Left ventricle myocardium inferior (tissue), 1 donor: ENCODE data around the gene ANKRD2. TPM values are rescaled to one million over a fixed set of nuclear protein-coding genes. Genes with fewer than 3 reads are reported as not detected.
"Not testable (repeated sequence)": the region's sequence is repeated elsewhere in the genome, so short reads cannot be mapped to it uniquely, and the experiment has no call there.

Source experiments
- DNase-seq: peaks from one replicate; pipeline ENCODE4 v3.0.0-alpha.2; 2020
- H3K27ac ChIP-seq: fragments of 200-600 bp; replicated peaks from 2 replicates; pipeline ENCODE4 v1.8.0; 2021
- H3K27me3 ChIP-seq: fragments of 200-600 bp; 2 replicates; pipeline ENCODE4 v1.8.0; 2021; ENCODE audit warnings: low read depth
- H3K36me3 ChIP-seq: fragments of 200-600 bp; 2 replicates; pipeline ENCODE4 v1.8.0; 2021
- H3K4me1 ChIP-seq: fragments of 200-600 bp; 2 replicates; pipeline ENCODE4 v1.8.0; 2021
- H3K4me3 ChIP-seq: fragments of 200-600 bp; 2 replicates; pipeline ENCODE4 v1.8.0; 2021; ENCODE audit warnings: mild to moderate bottlenecking, moderate library complexity
- H3K9me3 ChIP-seq: fragments of 200-600 bp; replicated peaks from 2 replicates; pipeline ENCODE4 v1.8.0; 2021
- intact Hi-C: fragments of 100-400 bp; cut with micrococcal nuclease; formaldehyde crosslinking; loops from one replicate; pipeline ENCODE4 v1.11.0; 2022
- total RNA-seq: library from RNA; stranded (reverse); fragmentation: NEBNext Ultra II Directional; extraction: Animal tissue kit (Norgen Biotek cat#: 25700); gene quantifications from one replicate; pipeline ENCODE4 v1.2.1, GENCODE V29; 2021
- TF ChIP-seq, protein P1 (sequence below): fragments of 200-600 bp; IDR thresholded peaks from 2 replicates; pipeline ENCODE4 v1.8.0; 2021; ENCODE audit warnings: antibody characterized with exemption, mild to moderate bottlenecking, borderline replicate concordance
- donor health status: DM: no; HTN: yes; CAD: no; lungs with severe emphysema.

Gene ANKRD2
- total RNA-seq, 1 donor from 2014 or later: 969 TPM

DNA sequence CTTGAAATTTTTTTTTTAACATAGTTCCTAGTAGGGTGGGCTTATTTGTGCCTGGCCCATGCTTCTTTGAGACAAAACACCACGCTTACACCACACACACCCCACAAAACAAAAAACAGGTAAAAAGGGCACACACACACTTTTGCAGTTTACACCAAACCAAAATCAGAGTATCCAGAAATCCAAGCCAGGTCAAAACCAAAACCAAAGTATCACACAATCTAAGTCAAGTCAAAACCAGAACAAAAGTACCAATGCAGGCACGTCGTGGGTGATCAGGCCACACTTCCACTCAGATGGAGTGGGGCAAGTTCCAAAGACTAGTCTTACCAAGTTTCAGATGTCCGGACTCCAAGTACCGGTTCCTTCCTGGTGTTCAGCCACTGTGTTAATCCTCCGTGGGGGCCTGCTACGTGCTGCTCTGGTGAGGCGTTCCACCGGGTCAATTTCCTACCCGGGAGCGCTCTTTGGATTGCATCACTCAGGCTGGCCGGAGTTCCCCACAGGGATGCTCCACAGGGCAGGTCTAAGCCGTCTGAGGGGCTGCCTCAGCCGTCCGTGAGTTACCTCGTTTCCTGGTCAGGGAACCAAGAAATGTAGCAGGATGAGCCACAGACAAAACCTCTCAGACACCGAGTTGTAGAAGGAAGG is 11.7 kb upstream of the ANKRD2 start:
- intact Hi-C loops, H3K36me3 ChIP-seq, H3K4me1 ChIP-seq, DNase-seq, H3K27me3 ChIP-seq, H3K9me3 ChIP-seq: not testable (repeated sequence)
- H3K27ac ChIP-seq: peak overlapping the region; percentile 74
- H3K4me3 ChIP-seq: peak overlapping the region; percentile 51

DNA sequence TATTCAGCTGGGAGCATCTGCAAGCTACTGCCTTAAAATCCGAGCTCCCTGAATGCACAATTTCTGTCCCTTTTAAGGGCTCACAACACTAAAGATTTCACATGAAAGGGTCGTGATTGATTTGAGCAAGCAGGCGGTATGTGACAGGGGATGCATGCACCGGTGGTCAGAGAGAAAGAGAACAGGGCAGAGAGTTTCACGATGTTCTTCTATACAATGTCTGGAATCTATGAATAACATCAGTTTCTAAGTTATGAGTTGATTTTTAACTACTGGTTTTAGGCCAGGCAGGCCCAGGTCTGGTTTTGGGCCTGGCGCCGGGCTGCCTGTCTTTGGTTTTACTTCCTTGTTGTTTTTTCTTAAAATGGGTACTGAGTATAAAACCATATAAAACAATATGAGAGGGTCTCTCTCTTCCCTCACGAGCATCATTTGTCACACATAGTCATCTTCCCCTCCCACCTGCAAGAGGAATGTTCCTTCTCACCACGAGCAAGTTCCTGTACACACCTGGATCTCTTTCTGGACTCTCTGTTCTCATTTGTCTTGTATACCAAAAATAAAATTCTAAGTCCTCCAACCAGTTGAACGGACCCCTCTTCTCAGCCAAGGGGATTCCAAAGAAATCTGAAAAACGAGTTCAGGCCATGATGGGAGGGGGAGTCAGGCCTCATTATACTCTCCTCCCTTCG is 11.0 kb upstream of the ANKRD2 start:
- H3K4me1 ChIP-seq, DNase-seq, H3K36me3 ChIP-seq, H3K9me3 ChIP-seq, intact Hi-C loops, H3K27me3 ChIP-seq: not testable (repeated sequence)
- Histone ChIP-seq H3K4me3 (peak overlapping the region; percentile 51), H3K27ac (peak overlapping the region; percentile 74)

DNA sequence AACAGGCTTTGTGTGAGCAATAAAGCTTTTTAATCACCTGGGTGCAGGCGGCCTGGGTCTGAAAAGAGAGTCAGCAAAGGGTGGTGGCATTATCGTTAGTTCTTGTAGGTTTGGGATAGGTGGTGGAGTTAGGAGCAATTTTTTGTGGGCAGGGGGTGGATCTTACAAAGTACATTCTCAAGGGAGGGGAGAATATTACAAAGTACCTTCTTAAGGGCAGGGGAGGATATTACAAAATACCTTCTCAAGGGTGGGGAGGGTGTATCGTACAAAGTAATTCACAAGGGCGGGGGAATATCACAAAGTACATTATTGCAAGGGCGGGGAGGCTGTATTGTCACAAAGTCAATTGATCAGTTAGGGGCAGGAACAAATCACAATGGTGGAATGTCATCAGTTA is 10.2 kb upstream of the ANKRD2 start:
- intact Hi-C loops, H3K27ac ChIP-seq, H3K27me3 ChIP-seq, DNase-seq, H3K4me1 ChIP-seq, H3K4me3 ChIP-seq, H3K9me3 ChIP-seq, H3K36me3 ChIP-seq: not testable (repeated sequence)

DNA sequence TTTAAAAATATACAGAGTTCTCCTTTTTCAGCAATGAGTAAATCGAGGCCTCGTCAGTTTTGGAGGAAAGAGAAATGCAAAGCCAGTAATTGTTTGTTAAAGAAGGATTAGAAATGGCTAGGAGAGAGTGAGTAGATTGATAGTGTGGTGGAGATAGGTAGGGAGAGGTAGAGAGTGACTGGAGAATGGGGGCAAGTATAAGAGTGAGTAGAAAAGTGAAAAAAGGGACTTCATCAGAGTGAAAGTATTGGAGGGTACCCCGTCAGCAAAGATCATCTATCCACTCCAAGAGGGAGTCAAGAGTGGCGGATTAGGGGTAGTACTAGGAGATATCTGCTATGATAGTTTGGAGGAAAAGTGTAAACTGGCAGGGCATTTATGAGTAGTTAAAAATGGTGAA is 9.2 kb upstream of the ANKRD2 start:
- Histone ChIP-seq H3K4me1 (no peaks in the 10 kb centered on the region), H3K27ac (no peak overlapping the region), H3K4me3 (no peak overlapping the region), H3K9me3 (no peaks in the 10 kb centered on the region), H3K27me3 (no peaks in the 10 kb centered on the region), H3K36me3 (peaks cover 6% of the 10 kb centered on the region)
- TF ChIP-seq, protein P1, sequence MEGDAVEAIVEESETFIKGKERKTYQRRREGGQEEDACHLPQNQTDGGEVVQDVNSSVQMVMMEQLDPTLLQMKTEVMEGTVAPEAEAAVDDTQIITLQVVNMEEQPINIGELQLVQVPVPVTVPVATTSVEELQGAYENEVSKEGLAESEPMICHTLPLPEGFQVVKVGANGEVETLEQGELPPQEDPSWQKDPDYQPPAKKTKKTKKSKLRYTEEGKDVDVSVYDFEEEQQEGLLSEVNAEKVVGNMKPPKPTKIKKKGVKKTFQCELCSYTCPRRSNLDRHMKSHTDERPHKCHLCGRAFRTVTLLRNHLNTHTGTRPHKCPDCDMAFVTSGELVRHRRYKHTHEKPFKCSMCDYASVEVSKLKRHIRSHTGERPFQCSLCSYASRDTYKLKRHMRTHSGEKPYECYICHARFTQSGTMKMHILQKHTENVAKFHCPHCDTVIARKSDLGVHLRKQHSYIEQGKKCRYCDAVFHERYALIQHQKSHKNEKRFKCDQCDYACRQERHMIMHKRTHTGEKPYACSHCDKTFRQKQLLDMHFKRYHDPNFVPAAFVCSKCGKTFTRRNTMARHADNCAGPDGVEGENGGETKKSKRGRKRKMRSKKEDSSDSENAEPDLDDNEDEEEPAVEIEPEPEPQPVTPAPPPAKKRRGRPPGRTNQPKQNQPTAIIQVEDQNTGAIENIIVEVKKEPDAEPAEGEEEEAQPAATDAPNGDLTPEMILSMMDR: no peak
- intact Hi-C loops: no loop called here
- no peak for DNase-seq

DNA sequence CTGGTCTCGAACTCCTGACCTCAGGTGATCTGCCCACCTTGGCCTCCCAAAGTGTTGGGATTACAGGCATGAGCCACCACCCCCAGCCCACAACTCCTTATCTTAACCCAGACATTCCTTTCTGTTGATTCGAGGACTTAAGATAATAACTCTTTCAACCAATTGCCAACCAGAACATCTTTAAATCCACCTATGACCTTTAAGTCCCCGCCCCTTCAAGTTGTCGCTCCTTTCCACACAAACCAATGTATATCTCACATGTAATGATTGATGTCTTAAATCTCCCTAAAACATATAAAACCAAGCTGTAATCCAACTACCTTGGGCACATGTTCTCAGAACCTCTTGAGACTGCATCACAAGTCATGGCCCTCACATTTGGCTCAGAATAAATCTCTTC is 7.8 kb upstream of the ANKRD2 start:
- H3K27me3 ChIP-seq: no peaks in the 10 kb centered on the region
- H3K36me3 ChIP-seq: peaks cover 18% of the 10 kb centered on the region
- no peak for DNase-seq
- H3K9me3 ChIP-seq: no peaks in the 10 kb centered on the region
- intact Hi-C loops: no loop called here
- TF ChIP-seq, protein P1: no peak
- H3K4me3 ChIP-seq: no peak overlapping the region
- H3K27ac ChIP-seq: no peak overlapping the region
- no peaks in the 10 kb centered on the region for H3K4me1 ChIP-seq

DNA sequence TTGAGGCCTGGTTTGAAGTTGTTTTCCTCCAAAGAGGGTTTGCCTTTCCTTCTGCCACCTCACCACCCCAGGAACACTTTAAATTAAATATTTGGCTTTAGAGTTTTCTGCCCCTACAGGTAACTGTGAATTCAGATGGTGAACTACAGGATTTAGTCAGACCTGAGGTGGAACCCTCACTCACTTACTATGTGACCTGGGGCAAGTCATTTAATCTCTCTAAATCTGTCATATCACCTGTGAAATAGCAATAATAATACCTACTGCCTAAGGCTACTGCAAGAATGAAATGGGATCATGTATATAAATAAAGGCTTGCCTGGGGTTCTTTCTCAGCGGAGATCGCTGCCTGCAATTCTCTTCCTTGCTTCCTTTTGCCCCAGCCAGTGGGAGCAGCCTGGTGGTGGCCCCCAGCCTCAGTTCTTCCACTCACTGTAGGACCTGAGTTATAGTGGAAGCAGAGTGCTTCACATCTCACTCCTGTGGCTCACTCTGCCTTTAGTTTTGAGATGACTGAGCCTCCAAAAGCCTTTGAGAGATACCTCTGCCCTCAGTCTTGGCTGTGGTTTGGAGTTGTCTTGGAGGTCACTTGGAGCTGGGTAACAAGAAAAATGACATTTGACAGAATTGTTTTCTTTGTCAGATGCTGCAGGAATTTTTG is 6.1 kb upstream of the ANKRD2 start:
- Histone ChIP-seq H3K27ac (no peak overlapping the region), H3K27me3 (no peaks in the 10 kb centered on the region), H3K4me3 (no peak overlapping the region), H3K4me1 (peaks cover 12% of the 10 kb centered on the region), H3K36me3 (peaks cover 31% of the 10 kb centered on the region), H3K9me3 (no peaks in the 10 kb centered on the region)
- TF ChIP-seq, protein P1: no peak
- intact Hi-C loops: no loop called here
- no peak for DNase-seq

DNA sequence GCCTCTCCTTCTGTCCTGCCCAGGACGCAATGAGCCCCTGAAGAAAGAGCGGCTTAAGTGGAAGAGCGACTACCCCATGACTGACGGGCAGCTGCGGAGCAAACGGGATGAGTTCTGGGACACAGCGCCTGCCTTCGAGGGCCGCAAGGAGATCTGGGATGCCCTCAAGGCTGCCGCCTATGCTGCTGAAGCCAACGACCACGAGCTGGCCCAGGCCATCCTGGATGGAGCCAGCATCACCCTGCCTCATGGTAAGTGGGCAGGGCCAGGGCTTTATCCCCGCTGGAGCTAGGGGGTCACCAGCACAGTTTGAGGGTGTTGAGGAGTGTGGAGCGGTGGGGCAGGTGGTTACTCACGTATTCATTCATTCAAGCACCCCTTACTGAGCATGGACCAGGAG is 4.7 kb upstream of the ANKRD2 start:
- intact Hi-C loops: no loop called here
- Histone ChIP-seq H3K27ac (no peak overlapping the region), H3K9me3 (no peaks in the 10 kb centered on the region), H3K4me1 (peaks cover 26% of the 10 kb centered on the region), H3K27me3 (no peaks in the 10 kb centered on the region), H3K4me3 (no peak overlapping the region), H3K36me3 (peaks cover 31% of the 10 kb centered on the region)
- DNase-seq: no peak
- TF ChIP-seq, protein P1: no peak
